Right ventricle myocardium superior (tissue), 1 donor: Measurements from ENCODE around the gene MEGF10. TPM values are rescaled to one million over a fixed set of nuclear protein-coding genes. Genes with fewer than 3 reads are reported as not detected.

Experiments used
- ATAC-seq: fragments of 200-7000 bp; cut with Tn5 transposase; one replicate; pipeline ENCODE4 v1.9.1; 2020; ENCODE audit warnings: mild to moderate bottlenecking; ENCODE audit not compliant: poor library complexity
- DNase-seq: peaks from one replicate; pipeline ENCODE4 v3.0.0-alpha.2; 2020
- intact Hi-C: fragments of 100-400 bp; cut with DNase I; formaldehyde crosslinking; loops from one replicate; pipeline ENCODE4 v1.11.2; 2022
- total RNA-seq: library from RNA; stranded (reverse); fragmentation: NEBNext Ultra II Directional; extraction: Animal tissue kit (Norgen Biotek cat#: 25700); gene quantifications from one replicate; pipeline ENCODE4 v1.2.1, GENCODE V29; 2021
- donor health status: DM: no; HTN: yes; CAD: no; lungs with severe emphysema.

MEGF10 gene
- total RNA-seq, 1 donor from 2014 or later, result 0.78 TPM

GRCh38 chr5:127352068-127352467 is 61.5 kb downstream of the MEGF10 start:
- ATAC-seq (no peak), DNase-seq (no peak)
- intact Hi-C loops, result no loop called here

- DNase-seq (no peak), ATAC-seq (no peak)
- intact Hi-C loops, result no loop called here
Measured at GRCh38 chr5:127353327-127353726, 62.7 kb downstream of the MEGF10 start.

DNA sequence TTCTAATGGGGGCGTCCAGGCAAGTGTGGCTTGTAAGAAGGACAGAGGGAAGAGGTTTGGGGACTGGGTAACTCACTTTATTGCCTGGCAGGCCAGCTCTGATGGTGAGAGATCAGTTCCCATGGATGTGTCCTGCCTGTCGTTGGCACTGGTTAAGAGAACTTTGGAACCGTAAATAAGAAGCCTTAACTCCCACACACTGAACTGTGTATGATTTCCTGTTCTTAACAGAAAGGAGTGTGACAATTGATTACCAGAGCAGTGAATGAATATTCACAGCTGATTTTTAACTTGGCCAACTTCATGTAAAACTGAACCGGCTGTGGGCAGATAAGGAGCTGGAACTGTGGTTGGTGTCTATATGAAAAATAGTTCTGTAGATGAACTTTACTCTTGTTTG is 63.2 kb downstream of the MEGF10 start:
- ATAC-seq (no peak), DNase-seq (no peak)
- intact Hi-C loops, result no loop called here

DNA sequence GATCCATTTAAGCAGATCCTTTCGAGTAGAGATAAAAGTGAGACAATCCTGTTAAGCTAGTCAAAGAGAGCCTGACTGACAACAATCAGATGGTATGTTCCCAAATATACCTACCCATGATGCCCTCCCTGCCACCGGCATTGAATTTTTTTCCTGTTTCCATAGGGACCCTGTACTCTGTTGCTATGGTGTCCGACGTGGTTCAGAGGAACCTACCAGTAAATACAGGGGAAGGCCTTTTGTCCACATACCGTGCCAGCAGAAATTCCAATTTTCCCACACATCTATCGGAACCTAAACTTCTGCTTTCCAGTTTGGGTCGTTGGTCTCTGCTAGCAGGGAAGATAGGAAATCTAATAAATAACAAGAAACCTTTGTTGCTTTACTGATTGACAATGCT is 64.7 kb downstream of the MEGF10 start:
- intact Hi-C loops, result no loop called here
- no peak for ATAC-seq

DNA sequence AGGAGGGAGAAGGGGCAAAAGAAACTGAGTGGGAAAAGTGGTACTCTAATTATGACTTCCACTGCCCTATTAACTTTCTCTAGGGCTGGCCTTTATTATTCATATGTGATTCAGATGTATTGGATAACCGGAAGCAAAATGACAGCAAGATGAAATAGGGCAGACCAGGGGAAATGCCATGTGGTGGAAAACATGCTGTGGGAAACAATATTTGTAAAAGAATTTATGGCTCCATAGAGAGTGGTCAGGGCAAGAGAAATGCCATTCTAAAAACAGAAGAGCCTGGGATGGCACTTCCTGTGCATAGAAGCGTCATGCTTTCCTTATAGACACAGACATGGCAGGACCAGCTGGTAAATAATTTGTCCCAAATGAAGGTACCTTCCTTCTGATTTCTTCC is 67.7 kb downstream of the MEGF10 start:
- ATAC-seq (no peak), DNase-seq (no peak)
- intact Hi-C loops, result no loop called here

More for the DNA sequence above, 64.7 kb downstream of the MEGF10 start:
- no peak for DNase-seq

DNA sequence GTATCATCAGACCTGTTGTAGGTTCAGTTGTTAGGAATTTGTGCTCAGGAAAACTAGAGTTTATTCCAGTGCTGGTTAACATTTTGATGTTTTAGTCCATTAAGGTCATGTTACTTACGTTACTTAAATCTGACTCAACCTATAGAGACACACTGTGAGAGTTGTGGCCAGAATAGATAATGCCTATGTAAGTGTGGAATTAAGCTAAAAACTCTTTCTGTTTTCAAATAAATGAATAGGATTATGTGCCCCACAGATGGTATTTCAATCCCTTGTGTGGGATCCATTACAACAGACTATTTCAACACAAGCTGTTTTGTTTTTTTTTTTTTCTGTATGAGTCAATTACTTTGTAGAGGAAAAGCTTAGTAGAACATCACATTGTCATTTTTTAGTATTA is 68.1 kb downstream of the MEGF10 start:
- no peak for DNase-seq
- intact Hi-C loops, result no loop called here
- no peak for ATAC-seq

DNA sequence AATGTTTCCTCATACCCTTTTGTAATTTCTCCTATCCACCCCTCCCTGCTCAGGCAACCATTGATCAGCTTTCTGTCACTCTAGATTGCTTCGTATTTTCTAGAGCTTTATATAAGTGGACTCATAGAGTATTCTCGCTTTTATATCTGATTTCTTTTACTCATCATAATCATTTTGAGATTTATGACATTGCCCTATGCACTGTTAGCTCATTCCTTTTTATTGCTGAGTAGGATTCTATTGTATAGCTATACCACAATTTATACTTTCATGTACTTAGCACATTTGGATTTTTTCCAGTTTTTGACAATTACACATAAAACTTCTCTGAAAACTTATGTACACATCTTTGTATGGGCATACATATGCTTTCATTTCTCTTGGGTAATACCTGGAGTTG is 68.9 kb downstream of the MEGF10 start:
- no peak for ATAC-seq
- DNase-seq, result no peak
- intact Hi-C loops, result no loop called here

- ATAC-seq (no peak), DNase-seq (no peak)
- intact Hi-C loops, result no loop called here
Measured at GRCh38 chr5:127363403-127363802, 72.8 kb downstream of the MEGF10 start.

DNA sequence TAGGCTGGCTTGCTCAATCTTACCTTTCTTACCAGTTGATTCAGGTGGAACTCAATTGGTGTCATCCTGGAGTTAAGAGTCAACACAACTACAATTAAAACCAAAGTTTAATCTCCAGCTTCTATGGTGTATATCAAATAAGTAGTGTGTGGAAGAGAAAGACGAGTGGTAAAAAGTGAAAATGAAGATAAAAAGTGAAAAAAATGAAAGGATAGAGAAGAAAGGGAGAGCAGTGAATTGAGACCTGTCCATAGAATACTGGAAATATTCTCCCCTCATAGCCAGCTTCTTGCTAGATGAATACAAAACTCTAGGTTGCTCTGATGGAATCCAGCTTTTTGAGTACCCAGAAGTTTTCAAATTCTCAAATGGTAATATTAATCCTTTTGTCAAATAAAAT is 76.4 kb downstream of the MEGF10 start:
- intact Hi-C loops, result no loop called here
- no peak for ATAC-seq
- no peak for DNase-seq

- DNase-seq (no peak), ATAC-seq (no peak)
- intact Hi-C loops, result no loop called here
Measured at GRCh38 chr5:127367946-127368465, 77.4 kb downstream of the MEGF10 start.

GRCh38 chr5:127369796-127370195 is 79.2 kb downstream of the MEGF10 start:
- ATAC-seq, result no peak
- intact Hi-C loops, result no loop called here

DNA sequence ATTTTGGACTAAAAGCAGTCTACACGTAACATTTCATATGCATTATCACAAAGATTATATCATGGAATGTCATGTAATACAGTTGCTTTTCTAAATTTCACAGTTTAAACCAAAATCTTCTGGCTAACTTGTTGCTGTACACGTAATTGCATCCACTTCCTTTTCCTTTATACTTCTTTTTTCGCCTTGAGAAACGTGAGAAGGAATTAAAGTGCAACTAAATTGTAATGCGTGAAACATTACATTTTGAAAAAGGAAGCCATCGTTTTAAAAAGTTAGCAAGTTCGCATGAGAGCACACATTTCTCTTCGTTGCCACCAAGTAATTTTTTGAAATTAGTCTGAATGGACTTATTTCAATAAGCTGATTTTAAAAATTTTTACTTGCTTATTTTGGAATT is 80.0 kb downstream of the MEGF10 start:
- DNase-seq (no peak), ATAC-seq (no peak)
- intact Hi-C loops, result no loop called here

More at GRCh38 chr5:127369796-127370195, 79.2 kb downstream of the MEGF10 start:
- DNase-seq, result no peak

GRCh38 chr5:127373858-127374491 is 83.4 kb downstream of the MEGF10 start:
- ATAC-seq (no peak), DNase-seq (no peak)
- intact Hi-C loops, result no loop called here

DNA sequence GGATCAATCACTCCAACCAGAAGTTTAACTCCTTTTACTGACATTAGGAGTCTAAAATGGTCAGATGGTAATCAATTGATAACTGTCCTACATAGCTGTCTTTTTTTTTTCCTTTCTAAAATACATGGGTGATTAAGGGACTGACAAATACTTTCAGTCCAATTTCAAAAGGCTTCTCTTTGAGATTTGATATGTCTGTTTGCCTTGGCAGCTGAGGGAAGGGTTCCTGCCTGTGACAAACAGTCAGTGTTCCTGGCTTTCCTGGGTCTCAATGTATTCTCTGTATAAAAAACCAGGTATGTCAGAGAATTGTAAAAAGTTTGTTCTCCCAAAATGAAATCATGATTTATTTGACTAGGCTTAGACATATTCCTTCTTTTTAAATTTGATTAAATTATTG is 84.5 kb downstream of the MEGF10 start:
- intact Hi-C loops, result no loop called here
- ATAC-seq (no peak), DNase-seq (no peak)

- DNase-seq (no peak), ATAC-seq (no peak)
- intact Hi-C loops, result no loop called here
Measured at GRCh38 chr5:127375544-127376091, 85.0 kb downstream of the MEGF10 start.

- DNase-seq, result no peak
- no peak for ATAC-seq
- intact Hi-C loops, result no loop called here
Measured at GRCh38 chr5:127377651-127378050, 87.1 kb downstream of the MEGF10 start.

DNA sequence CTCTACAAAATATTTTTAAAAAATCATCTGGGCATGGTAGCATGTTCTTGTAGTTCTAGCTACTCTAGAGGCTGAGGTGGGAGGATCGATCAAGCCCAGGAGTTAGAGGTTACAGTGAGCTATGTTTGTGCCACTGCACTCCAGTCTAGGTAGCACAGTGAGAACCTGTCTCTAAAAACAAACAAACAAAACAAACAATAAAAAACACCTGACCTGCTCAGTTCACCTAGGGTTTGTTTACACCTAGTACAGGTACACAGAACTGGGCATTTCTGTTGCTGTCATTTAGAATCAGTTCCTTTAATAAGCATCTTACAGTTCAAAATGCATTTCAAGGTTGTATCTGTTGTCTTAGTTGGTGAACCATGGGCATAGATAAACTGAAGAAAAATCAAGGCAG is 95.3 kb downstream of the MEGF10 start:
- ATAC-seq, result no peak
- intact Hi-C loops, result no loop called here
- no peak for DNase-seq

DNA sequence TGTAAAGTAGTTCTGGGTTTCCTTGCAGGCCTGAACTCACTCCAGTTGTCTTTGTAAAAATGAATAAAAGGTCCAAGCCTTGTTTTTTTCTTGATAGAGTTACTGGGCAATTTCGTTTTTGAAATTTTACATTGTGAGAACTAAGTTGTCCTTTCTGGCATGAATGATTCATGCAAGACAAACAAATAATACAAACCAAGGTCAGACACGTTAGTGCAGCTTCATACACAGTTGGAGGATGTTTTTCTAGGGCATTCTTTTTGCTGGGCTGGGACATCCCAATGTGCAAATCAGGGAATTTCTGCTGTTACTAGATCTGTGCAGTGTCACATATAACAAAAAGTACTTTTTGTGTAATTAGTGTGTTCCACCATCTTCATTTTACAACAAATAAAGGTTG is 96.0 kb downstream of the MEGF10 start:
- DNase-seq, result no peak
- ATAC-seq, result no peak
- intact Hi-C loops, result no loop called here

GRCh38 chr5:127389601-127390000 is 99.0 kb downstream of the MEGF10 start:
- intact Hi-C loops, result no loop called here
- no peak for ATAC-seq
- DNase-seq, result no peak

- no peak for DNase-seq
- no peak for ATAC-seq
- intact Hi-C loops, result no loop called here
Measured at GRCh38 chr5:127392762-127393161, 102.2 kb downstream of the MEGF10 start.
